ENCODE results near the gene INSC. TPM values are rescaled to one million over a fixed set of nuclear protein-coding genes. Genes with fewer than 3 reads are reported as not detected.

INSC gene
- total and polyA plus RNA-seq, 2 of the 4 experiments (the other 2 are of a cell fraction), result 0.53 to 1.4 TPM

DNA sequence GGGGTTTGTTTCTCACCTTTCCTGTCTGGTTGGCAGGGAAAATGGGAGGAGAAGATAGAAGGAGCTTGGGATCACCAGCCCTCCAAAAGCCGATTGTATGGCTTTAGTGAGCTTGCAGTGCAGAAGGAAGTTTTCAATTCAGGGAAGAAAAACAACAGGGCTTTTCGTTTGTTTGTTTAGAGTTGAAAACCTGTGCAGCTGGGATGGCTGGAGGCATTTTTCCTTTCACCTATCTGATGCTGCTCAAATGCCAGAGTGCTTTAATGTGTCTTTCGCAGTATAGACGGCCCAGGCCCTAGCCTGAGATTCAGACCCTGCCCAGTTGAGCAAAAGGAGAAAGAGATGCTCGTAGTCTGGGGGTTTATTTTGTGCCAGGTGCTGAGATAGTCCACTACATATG lies 87.9 kb downstream of the INSC start:
- peaks cover 12% of the 10 kb centered on the region for H3K4me1 ChIP-seq (ENCODE audit: control insufficient read depth, insufficient read depth, low read length)
- TF ChIP-seq CEBPB (IDR thresholded peaks at IDR 0.05; ENCODE audit: low read depth, low read length) (no peak), MAZ (IDR thresholded peaks at IDR 0.05; ENCODE audit: borderline replicate concordance, low read depth, low read length) (no peak), BHLHE40 (IDR thresholded peaks at IDR 0.05; ENCODE audit: low read depth, low read length) (no peak), MAFK (IDR thresholded peaks at IDR 0.05; ENCODE audit: low read depth, low read length) (no peak), FOS (IDR thresholded peaks at IDR 0.05; ENCODE audit: low read depth, low read length) (no peak), RCOR1 (IDR thresholded peaks at IDR 0.05; ENCODE audit: insufficient replicate concordance, low read length) (no peak), SMC3 (IDR thresholded peaks at IDR 0.05; ENCODE audit: low read depth, low read length) (no peak), RAD21 (IDR thresholded peaks at IDR 0.05; ENCODE audit: low read length) (no peak), MXI1 (IDR thresholded peaks at IDR 0.05; ENCODE audit: borderline replicate concordance, low read depth, low read length) (no peak), NFE2L2 (IDR thresholded peaks at IDR 0.05; ENCODE audit: low read depth, low read length) (no peak)
- H3K9me3 ChIP-seq (ENCODE audit: control insufficient read depth, insufficient read depth, low read length), result no peaks in the 10 kb centered on the region
- in situ Hi-C loops (cut with MboI; ENCODE audit: low sequenced_read_pairs) (no loop called here), intact Hi-C loops (cut with micrococcal nuclease) (no loop called here), dilution Hi-C loops (cut with HindIII; ENCODE audit: low sequenced_read_pairs, unreplicated experiment) (no loop called here)
- CTCF ChIA-PET, result interaction anchor here (1.4 to 1.6 kb wide), 2 partner anchors 97 to 102 kb away, joined by 3 read pairs; no protein-coding TSS in a partner anchor
- WGBS, 2 experiments (ENCODE audit: extremely low coverage in 2 of 2, insufficient read length in 1 of 2), result no CpG with 5 or more reads among the region's 5 CpGs
- no TSS peak for BruUV-seq (replicated peaks)
- H4K91ac ChIP-seq (ENCODE audit: insufficient read depth, low read depth, low read length), result no peak overlapping the region
- H3K79me1 ChIP-seq (ENCODE audit: low read depth in 1 of 2, low read length in 2 of 2), result no peaks in the 10 kb centered on the region
- no peak overlapping the region for H3K18ac ChIP-seq (ENCODE audit: low read depth, low read length)
- no peak overlapping the region for H4K5ac ChIP-seq (ENCODE audit: low read depth, low read length)
- DNase-seq (no peak), ATAC-seq (ENCODE audit: low read depth) (no peak)
- no peak overlapping the region for H3K9ac ChIP-seq (ENCODE audit: low read depth, low read length)
- H2AK5ac ChIP-seq (ENCODE audit: low read depth, low read length), result no peak overlapping the region
- H4K20me1 ChIP-seq (ENCODE audit: insufficient read depth, low read length), result no peaks in the 10 kb centered on the region
- no peak overlapping the region for H2BK5ac ChIP-seq (ENCODE audit: low read depth, low read length, poor library complexity, severe bottlenecking)
- no peak overlapping the region for H3K56ac ChIP-seq (ENCODE audit: extremely low read depth, insufficient read depth, low read length)
- H3K4me2 ChIP-seq (ENCODE audit: low read depth, low read length), result no peak overlapping the region
- no peak overlapping the region for H4K8ac ChIP-seq (ENCODE audit: low read depth in 2 of 2, low read length in 2 of 2)
- H3K4me3 ChIP-seq (ENCODE audit: insufficient read depth, low read depth, low read length), result no peak overlapping the region
- no peaks in the 10 kb centered on the region for H3K27me3 ChIP-seq (ENCODE audit: control insufficient read depth, insufficient read depth, low read length)
- no peak overlapping the region for H2BK120ac ChIP-seq (ENCODE audit: low read depth, low read length)
- no peak overlapping the region for H3K27ac ChIP-seq (ENCODE audit: insufficient read depth, low read length)
- H3K9me1 ChIP-seq (ENCODE audit: insufficient read depth, low read length), result peaks cover 16% of the 10 kb centered on the region
- H3K36me3 ChIP-seq (ENCODE audit: control insufficient read depth, insufficient read depth, low read length), result no peaks in the 10 kb centered on the region
- no peak overlapping the region for H2BK15ac ChIP-seq (ENCODE audit: low read depth, low read length)
- H2BK20ac ChIP-seq (ENCODE audit: low read depth, low read length), result no peak overlapping the region
- H2AK9ac ChIP-seq (replicated peaks; ENCODE audit: low read depth, low read length, poor library complexity), result no peak overlapping the region
- no peak overlapping the region for H3K23ac ChIP-seq (ENCODE audit: low read depth, low read length)
- H3K14ac ChIP-seq (replicated peaks; ENCODE audit: low read depth, low read length), result no peak overlapping the region
- POLR2A ChIA-PET (ENCODE audit: unreplicated experiment), result no interaction called here
- no peak overlapping the region for H3K4ac ChIP-seq (ENCODE audit: low read depth, low read length)
- H2AFZ ChIP-seq (replicated peaks; ENCODE audit: low read length, poor library complexity), result no peak overlapping the region
